ENCODE data around the gene RBM25. TPM values are rescaled to one million over a fixed set of nuclear protein-coding genes. Genes with fewer than 3 reads are reported as not detected.
"Not testable (repeated sequence)": the region's sequence is repeated elsewhere in the genome, so short reads cannot be mapped to it uniquely, and the experiment has no call there.

The RBM25 gene
- total RNA-seq, 1 experiment from 2014 or later = 59.7 TPM

GRCh38 chr14:73014105-73014504, 44.2 kb upstream of the RBM25 start:
- Histone ChIP-seq H3K27ac (ENCODE audit: low read length) (no peak overlapping the region), H3K4me3 (ENCODE audit: low read depth in 2 of 2, low read length in 2 of 2) (no peak overlapping the region), H3K36me3 (ENCODE audit: control insufficient read depth, insufficient read depth, low read length) (peaks cover 4% of the 10 kb centered on the region), H3K27me3 (ENCODE audit: control insufficient read depth, insufficient read depth, low read length) (no peaks in the 10 kb centered on the region), H3K4me1 (ENCODE audit: control insufficient read depth, insufficient read depth, low read length) (0 out of 2 replicates have a peak, but pooled peaks cover 2% of the 10 kb centered on the region), H3K9me3 (ENCODE audit: control insufficient read depth, insufficient read depth, low read depth, low read length) (no peaks in the 10 kb centered on the region)
- in situ Hi-C loops (cut with HindIII; ENCODE audit: low pct_unique_long_range_greater_than_20kb, low sequenced_read_pairs) = no loop called here
- intact Hi-C loops (cut with micrococcal nuclease; ENCODE audit: unreplicated experiment) = no loop called here
- POLR2A ChIA-PET = no interaction called here
- DNase-seq (ENCODE audit: low read depth, low spot score) (no peak), ATAC-seq (no peak)
- CTCF ChIA-PET = interaction anchor here (0.7 kb wide), 1 partner anchor 1726 kb away, joined by 3 read pairs; no protein-coding TSS in a partner anchor
- TF ChIP-seq, protein P1, sequence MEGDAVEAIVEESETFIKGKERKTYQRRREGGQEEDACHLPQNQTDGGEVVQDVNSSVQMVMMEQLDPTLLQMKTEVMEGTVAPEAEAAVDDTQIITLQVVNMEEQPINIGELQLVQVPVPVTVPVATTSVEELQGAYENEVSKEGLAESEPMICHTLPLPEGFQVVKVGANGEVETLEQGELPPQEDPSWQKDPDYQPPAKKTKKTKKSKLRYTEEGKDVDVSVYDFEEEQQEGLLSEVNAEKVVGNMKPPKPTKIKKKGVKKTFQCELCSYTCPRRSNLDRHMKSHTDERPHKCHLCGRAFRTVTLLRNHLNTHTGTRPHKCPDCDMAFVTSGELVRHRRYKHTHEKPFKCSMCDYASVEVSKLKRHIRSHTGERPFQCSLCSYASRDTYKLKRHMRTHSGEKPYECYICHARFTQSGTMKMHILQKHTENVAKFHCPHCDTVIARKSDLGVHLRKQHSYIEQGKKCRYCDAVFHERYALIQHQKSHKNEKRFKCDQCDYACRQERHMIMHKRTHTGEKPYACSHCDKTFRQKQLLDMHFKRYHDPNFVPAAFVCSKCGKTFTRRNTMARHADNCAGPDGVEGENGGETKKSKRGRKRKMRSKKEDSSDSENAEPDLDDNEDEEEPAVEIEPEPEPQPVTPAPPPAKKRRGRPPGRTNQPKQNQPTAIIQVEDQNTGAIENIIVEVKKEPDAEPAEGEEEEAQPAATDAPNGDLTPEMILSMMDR (IDR thresholded peaks at IDR 0.05) = no peak
- BruUV-seq (replicated peaks) = no TSS peak

GRCh38 chr14:73015552-73015951, 42.8 kb upstream of the RBM25 start:
- BruUV-seq (replicated peaks); POLR2A ChIA-PET: not testable (repeated sequence)

GRCh38 chr14:73016011-73016410, 42.3 kb upstream of the RBM25 start:
- H3K9me3 ChIP-seq (ENCODE audit: control insufficient read depth, insufficient read depth, low read depth, low read length); CTCF ChIA-PET; H3K27ac ChIP-seq (ENCODE audit: low read length); H3K36me3 ChIP-seq (ENCODE audit: control insufficient read depth, insufficient read depth, low read length); H3K4me3 ChIP-seq (ENCODE audit: low read depth in 2 of 2, low read length in 2 of 2); BruUV-seq (replicated peaks); H3K4me1 ChIP-seq (ENCODE audit: control insufficient read depth, insufficient read depth, low read length); DNase-seq (ENCODE audit: low read depth, low spot score); H3K27me3 ChIP-seq (ENCODE audit: control insufficient read depth, insufficient read depth, low read length); POLR2A ChIA-PET; intact Hi-C loops (cut with micrococcal nuclease; ENCODE audit: unreplicated experiment); in situ Hi-C loops (cut with HindIII; ENCODE audit: low pct_unique_long_range_greater_than_20kb, low sequenced_read_pairs): not testable (repeated sequence)
- peak; percentile 48; the same call in 1 of the 2 replicates for ATAC-seq

More at GRCh38 chr14:73015552-73015951, 42.8 kb upstream of the RBM25 start:
- ATAC-seq; in situ Hi-C loops (cut with HindIII; ENCODE audit: low pct_unique_long_range_greater_than_20kb, low sequenced_read_pairs); H3K36me3 ChIP-seq (ENCODE audit: control insufficient read depth, insufficient read depth, low read length); H3K27ac ChIP-seq (ENCODE audit: low read length); H3K4me1 ChIP-seq (ENCODE audit: control insufficient read depth, insufficient read depth, low read length); H3K9me3 ChIP-seq (ENCODE audit: control insufficient read depth, insufficient read depth, low read depth, low read length); H3K4me3 ChIP-seq (ENCODE audit: low read depth in 2 of 2, low read length in 2 of 2); H3K27me3 ChIP-seq (ENCODE audit: control insufficient read depth, insufficient read depth, low read length); CTCF ChIA-PET; intact Hi-C loops (cut with micrococcal nuclease; ENCODE audit: unreplicated experiment); DNase-seq (ENCODE audit: low read depth, low spot score): not testable (repeated sequence)

DNA sequence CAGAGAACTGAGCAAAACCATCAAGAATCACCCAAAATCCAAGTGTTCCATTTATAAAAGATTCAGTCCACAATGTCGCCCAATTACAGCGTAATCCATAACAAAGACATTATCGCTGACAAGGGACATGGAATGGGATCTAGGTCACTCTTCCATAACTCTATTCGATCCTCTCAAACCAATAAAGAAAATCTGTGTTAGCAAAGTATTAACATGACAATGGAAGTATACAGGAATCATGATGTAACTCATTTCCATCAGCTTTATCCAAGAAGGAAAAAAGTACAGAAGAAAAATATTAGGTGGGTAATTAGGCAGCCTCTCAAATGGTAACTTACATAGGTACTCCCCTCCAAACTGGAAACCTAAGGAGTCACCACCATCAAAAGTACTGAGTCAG, 36.3 kb upstream of the RBM25 start:
- Histone ChIP-seq H3K27ac (ENCODE audit: low read length) (no peak overlapping the region), H3K27me3 (ENCODE audit: control insufficient read depth, insufficient read depth, low read length) (no peaks in the 10 kb centered on the region), H3K4me1 (ENCODE audit: control insufficient read depth, insufficient read depth, low read length) (peaks cover 6% of the 10 kb centered on the region), H3K9me3 (ENCODE audit: control insufficient read depth, insufficient read depth, low read depth, low read length) (no peaks in the 10 kb centered on the region), H3K4me3 (ENCODE audit: low read depth in 2 of 2, low read length in 2 of 2) (no peak overlapping the region), H3K36me3 (ENCODE audit: control insufficient read depth, insufficient read depth, low read length) (peaks cover 3% of the 10 kb centered on the region)
- TF ChIP-seq REST (IDR thresholded peaks at IDR 0.05; ENCODE audit: insufficient read depth in 1 of 2, low read depth in 2 of 2, low read length in 1 of 2) = no peak
- no peak for TF ChIP-seq TCF7L2 (IDR thresholded peaks at IDR 0.05; ENCODE audit: low read depth, low read length)
- TF ChIP-seq, protein P1 (IDR thresholded peaks at IDR 0.05) = no peak
- no peak for TF ChIP-seq POLR2AphosphoS5 (IDR thresholded peaks at IDR 0.05; ENCODE audit: low read depth, low read length)
- TF ChIP-seq SIN3A (IDR thresholded peaks at IDR 0.05; ENCODE audit: borderline replicate concordance, insufficient read depth, low read depth, low read length) = no peak
- POLR2A ChIA-PET = no interaction called here
- ATAC-seq (no peak), DNase-seq (ENCODE audit: low read depth, low spot score) (no peak)
- no TSS peak for BruUV-seq (replicated peaks)
- intact Hi-C loops (cut with micrococcal nuclease; ENCODE audit: unreplicated experiment) = no loop called here
- CTCF ChIA-PET = no interaction called here
- in situ Hi-C loops (cut with HindIII; ENCODE audit: low pct_unique_long_range_greater_than_20kb, low sequenced_read_pairs) = no loop called here
